HEK293 (cell line): Measurements from ENCODE around the gene TAF1A.

ENCODE experiments used
- SETDB1 ChIP-seq: IDR thresholded peaks from one replicate; pipeline ENCODE4 v1.6.1; 2017; ENCODE audit warnings: mild to moderate bottlenecking, low read length, moderate library complexity, mixed read lengths; ENCODE audit not compliant: insufficient read length
- ZNF274 ChIP-seq, 2 experiments: fragments of 200-500 bp in 1 of 2; fragments of 450-650 bp in 1 of 2; sonication (Bioruptor generic) in 1 of 2; formaldehyde crosslinking in 1 of 2; IDR thresholded peaks; 2 replicates each; pipeline versions ENCODE4 v1.5.1 to v1.6.1; 2014 to 2016; ENCODE audit warnings: borderline replicate concordance in 1 of 2, inconsistent platforms in 1 of 2, low read length in 1 of 2, missing biosample characterization in 1 of 2, missing genetic modification characterization in 1 of 2
- TF ChIP-seq, protein P1 (sequence below): fragments of 450-650 bp; formaldehyde crosslinking; IDR thresholded peaks from 2 replicates; pipeline ENCODE4 v1.5.1; 2016; ENCODE audit warnings: missing biosample characterization, missing genetic modification characterization
- TF ChIP-seq, protein P2 (sequence below): fragments of 450-650 bp; formaldehyde crosslinking; IDR thresholded peaks from 2 replicates; pipeline ENCODE4 v1.5.1; 2016; ENCODE audit warnings: missing biosample characterization, missing genetic modification characterization
- TF ChIP-seq, protein P3 (sequence below): fragments of 450-650 bp; formaldehyde crosslinking; conservative IDR thresholded peaks from 2 replicates; pipeline ENCODE4 v1.5.1; 2016; ENCODE audit warnings: low read depth, missing biosample characterization, missing genetic modification characterization

DNA sequence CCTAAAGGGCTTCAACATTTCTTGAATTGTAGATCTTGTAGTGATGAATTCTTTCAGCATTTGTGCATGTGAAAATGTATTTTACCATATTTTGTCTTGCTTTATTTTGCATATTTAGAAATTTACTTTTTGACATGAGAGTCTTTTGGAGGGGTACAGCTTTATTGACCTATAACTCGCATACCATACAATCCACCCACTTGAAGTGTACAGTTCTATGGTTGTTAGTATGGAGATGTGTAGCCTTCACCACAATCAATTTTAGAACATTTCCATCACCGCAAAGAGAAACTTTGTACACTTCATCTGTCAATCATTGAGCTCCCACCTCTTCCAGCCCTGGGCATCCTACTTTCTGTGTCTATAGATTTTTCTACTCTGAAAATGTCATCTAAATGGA is 21.0 kb upstream of the TAF1A start:
- TF ChIP-seq, protein P1, sequence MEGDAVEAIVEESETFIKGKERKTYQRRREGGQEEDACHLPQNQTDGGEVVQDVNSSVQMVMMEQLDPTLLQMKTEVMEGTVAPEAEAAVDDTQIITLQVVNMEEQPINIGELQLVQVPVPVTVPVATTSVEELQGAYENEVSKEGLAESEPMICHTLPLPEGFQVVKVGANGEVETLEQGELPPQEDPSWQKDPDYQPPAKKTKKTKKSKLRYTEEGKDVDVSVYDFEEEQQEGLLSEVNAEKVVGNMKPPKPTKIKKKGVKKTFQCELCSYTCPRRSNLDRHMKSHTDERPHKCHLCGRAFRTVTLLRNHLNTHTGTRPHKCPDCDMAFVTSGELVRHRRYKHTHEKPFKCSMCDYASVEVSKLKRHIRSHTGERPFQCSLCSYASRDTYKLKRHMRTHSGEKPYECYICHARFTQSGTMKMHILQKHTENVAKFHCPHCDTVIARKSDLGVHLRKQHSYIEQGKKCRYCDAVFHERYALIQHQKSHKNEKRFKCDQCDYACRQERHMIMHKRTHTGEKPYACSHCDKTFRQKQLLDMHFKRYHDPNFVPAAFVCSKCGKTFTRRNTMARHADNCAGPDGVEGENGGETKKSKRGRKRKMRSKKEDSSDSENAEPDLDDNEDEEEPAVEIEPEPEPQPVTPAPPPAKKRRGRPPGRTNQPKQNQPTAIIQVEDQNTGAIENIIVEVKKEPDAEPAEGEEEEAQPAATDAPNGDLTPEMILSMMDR: no peak
- TF ChIP-seq, protein P2, sequence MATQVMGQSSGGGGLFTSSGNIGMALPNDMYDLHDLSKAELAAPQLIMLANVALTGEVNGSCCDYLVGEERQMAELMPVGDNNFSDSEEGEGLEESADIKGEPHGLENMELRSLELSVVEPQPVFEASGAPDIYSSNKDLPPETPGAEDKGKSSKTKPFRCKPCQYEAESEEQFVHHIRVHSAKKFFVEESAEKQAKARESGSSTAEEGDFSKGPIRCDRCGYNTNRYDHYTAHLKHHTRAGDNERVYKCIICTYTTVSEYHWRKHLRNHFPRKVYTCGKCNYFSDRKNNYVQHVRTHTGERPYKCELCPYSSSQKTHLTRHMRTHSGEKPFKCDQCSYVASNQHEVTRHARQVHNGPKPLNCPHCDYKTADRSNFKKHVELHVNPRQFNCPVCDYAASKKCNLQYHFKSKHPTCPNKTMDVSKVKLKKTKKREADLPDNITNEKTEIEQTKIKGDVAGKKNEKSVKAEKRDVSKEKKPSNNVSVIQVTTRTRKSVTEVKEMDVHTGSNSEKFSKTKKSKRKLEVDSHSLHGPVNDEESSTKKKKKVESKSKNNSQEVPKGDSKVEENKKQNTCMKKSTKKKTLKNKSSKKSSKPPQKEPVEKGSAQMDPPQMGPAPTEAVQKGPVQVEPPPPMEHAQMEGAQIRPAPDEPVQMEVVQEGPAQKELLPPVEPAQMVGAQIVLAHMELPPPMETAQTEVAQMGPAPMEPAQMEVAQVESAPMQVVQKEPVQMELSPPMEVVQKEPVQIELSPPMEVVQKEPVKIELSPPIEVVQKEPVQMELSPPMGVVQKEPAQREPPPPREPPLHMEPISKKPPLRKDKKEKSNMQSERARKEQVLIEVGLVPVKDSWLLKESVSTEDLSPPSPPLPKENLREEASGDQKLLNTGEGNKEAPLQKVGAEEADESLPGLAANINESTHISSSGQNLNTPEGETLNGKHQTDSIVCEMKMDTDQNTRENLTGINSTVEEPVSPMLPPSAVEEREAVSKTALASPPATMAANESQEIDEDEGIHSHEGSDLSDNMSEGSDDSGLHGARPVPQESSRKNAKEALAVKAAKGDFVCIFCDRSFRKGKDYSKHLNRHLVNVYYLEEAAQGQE (tag by site-specific recombination): no peak
- TF ChIP-seq SETDB1 (no peak), ZNF274 (IDR thresholded peaks at IDR 0.05; ENCODE audit: low read length) (no peak), ZNF274 (tag by site-specific recombination; IDR thresholded peaks at IDR 0.05; ENCODE audit: borderline replicate concordance) (no peak)
- TF ChIP-seq, protein P3, sequence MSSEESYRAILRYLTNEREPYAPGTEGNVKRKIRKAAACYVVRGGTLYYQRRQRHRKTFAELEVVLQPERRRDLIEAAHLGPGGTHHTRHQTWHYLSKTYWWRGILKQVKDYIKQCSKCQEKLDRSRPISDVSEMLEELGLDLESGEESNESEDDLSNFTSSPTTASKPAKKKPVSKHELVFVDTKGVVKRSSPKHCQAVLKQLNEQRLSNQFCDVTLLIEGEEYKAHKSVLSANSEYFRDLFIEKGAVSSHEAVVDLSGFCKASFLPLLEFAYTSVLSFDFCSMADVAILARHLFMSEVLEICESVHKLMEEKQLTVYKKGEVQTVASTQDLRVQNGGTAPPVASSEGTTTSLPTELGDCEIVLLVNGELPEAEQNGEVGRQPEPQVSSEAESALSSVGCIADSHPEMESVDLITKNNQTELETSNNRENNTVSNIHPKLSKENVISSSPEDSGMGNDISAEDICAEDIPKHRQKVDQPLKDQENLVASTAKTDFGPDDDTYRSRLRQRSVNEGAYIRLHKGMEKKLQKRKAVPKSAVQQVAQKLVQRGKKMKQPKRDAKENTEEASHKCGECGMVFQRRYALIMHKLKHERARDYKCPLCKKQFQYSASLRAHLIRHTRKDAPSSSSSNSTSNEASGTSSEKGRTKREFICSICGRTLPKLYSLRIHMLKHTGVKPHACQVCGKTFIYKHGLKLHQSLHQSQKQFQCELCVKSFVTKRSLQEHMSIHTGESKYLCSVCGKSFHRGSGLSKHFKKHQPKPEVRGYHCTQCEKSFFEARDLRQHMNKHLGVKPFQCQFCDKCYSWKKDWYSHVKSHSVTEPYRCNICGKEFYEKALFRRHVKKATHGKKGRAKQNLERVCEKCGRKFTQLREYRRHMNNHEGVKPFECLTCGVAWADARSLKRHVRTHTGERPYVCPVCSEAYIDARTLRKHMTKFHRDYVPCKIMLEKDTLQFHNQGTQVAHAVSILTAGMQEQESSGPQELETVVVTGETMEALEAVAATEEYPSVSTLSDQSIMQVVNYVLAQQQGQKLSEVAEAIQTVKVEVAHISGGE (tag by site-specific recombination): no peak
